Measurements from ENCODE around the gene RBM17. TPM values are rescaled to one million over a fixed set of nuclear protein-coding genes. Genes with fewer than 3 reads are reported as not detected.

RBM17 gene
- total and polyA plus RNA-seq, 2 of the 13 experiments (the other 11 are each of a cell fraction or from before 2014, with no cell fraction given) = 30.7 to 77.5 TPM

DNA sequence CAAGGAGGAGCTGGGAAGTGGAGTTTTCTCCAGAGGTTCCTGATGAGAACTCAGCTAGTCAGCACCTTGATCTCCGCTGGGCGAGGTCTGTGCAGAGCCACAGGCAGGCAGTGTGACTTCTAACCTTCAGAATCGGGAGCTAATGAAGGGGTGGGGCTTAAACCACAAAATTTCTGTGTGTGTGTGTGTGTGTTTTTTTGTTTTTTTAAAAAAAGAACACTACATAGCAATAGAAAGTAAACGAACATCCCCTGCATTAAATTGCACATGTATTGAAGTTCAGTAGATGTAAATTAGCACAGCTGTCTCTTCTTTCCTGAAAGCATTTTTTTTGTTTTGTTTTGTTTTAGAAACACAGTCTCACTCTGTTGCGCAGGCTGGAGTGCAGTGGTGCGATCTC is 46.2 kb downstream of the RBM17 start:
- 17% methylated on average over 6 of the region's 6 CpGs for WGBS (ENCODE audit: low lambda C conversion rate)
- no peak; the same call in 2 of the 3 replicates for ATAC-seq
- Histone ChIP-seq H3K4me2 (ENCODE audit: low read depth, low read length) (no peak overlapping the region), H4K20me1 (ENCODE audit: insufficient read depth, low read length) (no peaks in the 10 kb centered on the region), H3K4me1 (ENCODE audit: insufficient read depth, low read length) (no peaks in the 10 kb centered on the region), H3K4me3 (replicated peaks in 1 of 3; ENCODE audit: insufficient read depth in 1 of 3, low read depth in 2 of 3, low read length in 3 of 3) (no peak overlapping the region), H3K27ac (ENCODE audit: extremely low read length, insufficient read depth, low read length) (no peak overlapping the region), H3K9ac (ENCODE audit: insufficient read depth, low read depth, low read length) (no peak overlapping the region), H3K9me3 (ENCODE audit: low read length) (no peaks in the 10 kb centered on the region), H2AFZ (ENCODE audit: low read length) (no peak overlapping the region), H3K27me3 (ENCODE audit: control insufficient read depth in 1 of 2, insufficient read depth in 2 of 2, low read length in 2 of 2) (peaks cover 9 to 69% of the 10 kb centered on the region in 2 experiments), H3K79me2 (ENCODE audit: insufficient read depth, low read length) (no peaks in the 10 kb centered on the region), H3K36me3 (replicated peaks in 1 of 2; ENCODE audit: control insufficient read depth in 1 of 2, insufficient read depth in 2 of 2, low read length in 2 of 2) (no peaks in the 10 kb centered on the region)
- ChIA-PET POLR2A (no interaction called here), CTCF (ENCODE audit: low intra/inter-chr PET ratio, low total read pairs) (no interaction called here)
- TF ChIP-seq EHMT2 (IDR thresholded peaks at IDR 0.05; ENCODE audit: borderline replicate concordance, low read depth, low read length) (no peak), NR1H2 (CRISPR knock-in tag; IDR thresholded peaks at IDR 0.05; ENCODE audit: borderline replicate concordance, low read depth) (no peak), RBAK (CRISPR knock-in tag; IDR thresholded peaks at IDR 0.05) (no peak), MED1 (CRISPR knock-in tag; IDR thresholded peaks at IDR 0.05) (no peak), ZNF7 (CRISPR knock-in tag; IDR thresholded peaks at IDR 0.05) (no peak), ATAD3A (CRISPR knock-in tag; IDR thresholded peaks at IDR 0.05) (no peak), ZNF264 (CRISPR knock-in tag; IDR thresholded peaks at IDR 0.05) (no peak), ZNF674 (CRISPR knock-in tag; IDR thresholded peaks at IDR 0.05; ENCODE audit: low read depth) (no peak), JUNB (CRISPR knock-in tag; IDR thresholded peaks at IDR 0.05; ENCODE audit: borderline replicate concordance) (no peak), NFE2 (CRISPR knock-in tag; IDR thresholded peaks at IDR 0.05) (no peak), ZNF710 (CRISPR knock-in tag; IDR thresholded peaks at IDR 0.05; ENCODE audit: borderline replicate concordance) (no peak), ZNF354B (CRISPR knock-in tag; IDR thresholded peaks at IDR 0.05) (no peak), ZNF790 (CRISPR knock-in tag; IDR thresholded peaks at IDR 0.05; ENCODE audit: borderline replicate concordance) (no peak), MNT (IDR thresholded peaks at IDR 0.05) (no peak), ZMYM2 (CRISPR knock-in tag; IDR thresholded peaks at IDR 0.05) (no peak), RBFOX2 (IDR thresholded peaks at IDR 0.05; ENCODE audit: low read depth, low read length) (no peak)
- TF ChIP-seq, protein P1, sequence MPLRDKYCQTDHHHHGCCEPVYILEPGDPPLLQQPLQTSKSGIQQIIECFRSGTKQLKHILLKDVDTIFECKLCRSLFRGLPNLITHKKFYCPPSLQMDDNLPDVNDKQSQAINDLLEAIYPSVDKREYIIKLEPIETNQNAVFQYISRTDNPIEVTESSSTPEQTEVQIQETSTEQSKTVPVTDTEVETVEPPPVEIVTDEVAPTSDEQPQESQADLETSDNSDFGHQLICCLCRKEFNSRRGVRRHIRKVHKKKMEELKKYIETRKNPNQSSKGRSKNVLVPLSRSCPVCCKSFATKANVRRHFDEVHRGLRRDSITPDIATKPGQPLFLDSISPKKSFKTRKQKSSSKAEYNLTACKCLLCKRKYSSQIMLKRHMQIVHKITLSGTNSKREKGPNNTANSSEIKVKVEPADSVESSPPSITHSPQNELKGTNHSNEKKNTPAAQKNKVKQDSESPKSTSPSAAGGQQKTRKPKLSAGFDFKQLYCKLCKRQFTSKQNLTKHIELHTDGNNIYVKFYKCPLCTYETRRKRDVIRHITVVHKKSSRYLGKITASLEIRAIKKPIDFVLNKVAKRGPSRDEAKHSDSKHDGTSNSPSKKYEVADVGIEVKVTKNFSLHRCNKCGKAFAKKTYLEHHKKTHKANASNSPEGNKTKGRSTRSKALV (CRISPR knock-in tag; IDR thresholded peaks at IDR 0.05) = no peak
- TF ChIP-seq, protein P2, sequence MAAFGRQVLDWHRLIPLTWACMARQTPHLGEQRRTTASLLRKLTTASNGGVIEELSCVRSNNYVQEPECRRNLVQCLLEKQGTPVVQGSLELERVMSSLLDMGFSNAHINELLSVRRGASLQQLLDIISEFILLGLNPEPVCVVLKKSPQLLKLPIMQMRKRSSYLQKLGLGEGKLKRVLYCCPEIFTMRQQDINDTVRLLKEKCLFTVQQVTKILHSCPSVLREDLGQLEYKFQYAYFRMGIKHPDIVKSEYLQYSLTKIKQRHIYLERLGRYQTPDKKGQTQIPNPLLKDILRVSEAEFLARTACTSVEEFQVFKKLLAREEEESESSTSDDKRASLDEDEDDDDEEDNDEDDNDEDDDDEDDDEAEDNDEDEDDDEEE (CRISPR knock-in tag; IDR thresholded peaks at IDR 0.05) = no peak
- TF ChIP-seq, protein P3, sequence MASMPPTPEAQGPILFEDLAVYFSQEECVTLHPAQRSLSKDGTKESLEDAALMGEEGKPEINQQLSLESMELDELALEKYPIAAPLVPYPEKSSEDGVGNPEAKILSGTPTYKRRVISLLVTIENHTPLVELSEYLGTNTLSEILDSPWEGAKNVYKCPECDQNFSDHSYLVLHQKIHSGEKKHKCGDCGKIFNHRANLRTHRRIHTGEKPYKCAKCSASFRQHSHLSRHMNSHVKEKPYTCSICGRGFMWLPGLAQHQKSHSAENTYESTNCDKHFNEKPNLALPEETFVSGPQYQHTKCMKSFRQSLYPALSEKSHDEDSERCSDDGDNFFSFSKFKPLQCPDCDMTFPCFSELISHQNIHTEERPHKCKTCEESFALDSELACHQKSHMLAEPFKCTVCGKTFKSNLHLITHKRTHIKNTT (CRISPR knock-in tag; IDR thresholded peaks at IDR 0.05) = no peak
- in situ Hi-C loops (cut with HindIII; ENCODE audit: extremely low pct_ligation_motif_present, low pct_unique_long_range_greater_than_20kb) (no loop called here), intact Hi-C loops (cut with micrococcal nuclease; ENCODE audit: unreplicated experiment) (no loop called here)
- FAIRE-seq = no peak
- DNase-seq (ENCODE audit: low spot score) = no peak
- no TSS peak for BruUV-seq (replicated peaks)

Data from HepG2 (cell line).